Globus pallidus (tissue), 1 donor: ENCODE results near the gene ADH1B.
"Not testable (repeated sequence)": the region's sequence is repeated elsewhere in the genome, so short reads cannot be mapped to it uniquely, and the experiment has no call there.

ENCODE experiments used
- DNase-seq: peaks from one replicate; pipeline ENCODE4 v3.0.0-alpha.2; 2015; ENCODE audit warnings: low spot score

Gene ADH1B

GRCh38 chr4:99321241-99322191 lies at the start of gene ADH1B:
ADH1B (minus strand) TSS chr4:99321401; CDS start chr4:99321331, 70 bp downstream.
- no peak for DNase-seq

GRCh38 chr4:99367817-99368216 lies 46.6 kb upstream of the ADH1B start:
- DNase-seq = not testable (repeated sequence)

- DNase-seq = no peak
Measured at GRCh38 chr4:99366491-99366890, 45.3 kb upstream of the ADH1B start.

GRCh38 chr4:99362768-99363167 lies 41.6 kb upstream of the ADH1B start:
- DNase-seq = no peak

GRCh38 chr4:99361899-99362275 lies 40.7 kb upstream of the ADH1B start:
- DNase-seq = no peak

- no peak for DNase-seq
Measured at GRCh38 chr4:99361268-99361898, 40.2 kb upstream of the ADH1B start.

DNA sequence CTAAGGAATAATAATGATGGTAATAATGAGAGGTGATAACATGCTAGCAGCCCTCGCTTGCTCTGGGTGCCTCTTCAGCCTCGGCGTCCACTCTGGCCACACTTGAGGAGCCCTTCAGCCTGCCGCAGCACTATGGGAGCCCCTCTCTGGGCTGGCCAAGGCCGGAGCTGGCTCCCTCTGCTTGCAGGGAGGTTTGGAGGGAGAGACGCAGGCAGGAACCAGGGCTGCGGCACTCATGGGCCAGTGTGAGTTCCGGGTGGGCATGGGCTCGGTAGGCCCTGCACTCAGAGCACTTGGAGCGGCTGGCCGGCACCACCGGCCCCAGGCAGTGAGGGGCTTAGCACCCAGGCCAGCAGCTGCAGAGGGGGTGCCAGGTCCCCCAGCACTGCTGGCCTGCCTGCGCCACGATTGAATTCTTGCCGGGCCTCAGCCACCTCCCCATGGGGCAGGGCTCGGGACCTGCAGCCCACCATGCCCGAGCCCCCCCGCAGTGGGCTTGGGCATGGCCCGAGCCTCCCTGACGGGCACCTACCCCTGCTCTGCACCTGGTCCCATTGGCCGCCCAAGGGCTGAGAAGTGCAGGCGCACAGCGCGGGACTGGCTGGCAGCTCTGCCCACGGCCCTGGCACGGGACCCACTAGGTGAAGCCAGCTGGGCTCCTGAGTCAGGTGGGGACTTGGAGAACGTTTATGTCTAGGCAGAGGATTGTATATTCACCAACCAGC lies 38.4 kb upstream of the ADH1B start:
- DNase-seq = no peak

GRCh38 chr4:99357948-99358347 lies 36.7 kb upstream of the ADH1B start:
- no peak for DNase-seq

- DNase-seq = no peak
Measured at GRCh38 chr4:99356992-99357391, 35.8 kb upstream of the ADH1B start.

- not testable (repeated sequence) for DNase-seq
Measured at GRCh38 chr4:99356149-99356548, 34.9 kb upstream of the ADH1B start.

DNA sequence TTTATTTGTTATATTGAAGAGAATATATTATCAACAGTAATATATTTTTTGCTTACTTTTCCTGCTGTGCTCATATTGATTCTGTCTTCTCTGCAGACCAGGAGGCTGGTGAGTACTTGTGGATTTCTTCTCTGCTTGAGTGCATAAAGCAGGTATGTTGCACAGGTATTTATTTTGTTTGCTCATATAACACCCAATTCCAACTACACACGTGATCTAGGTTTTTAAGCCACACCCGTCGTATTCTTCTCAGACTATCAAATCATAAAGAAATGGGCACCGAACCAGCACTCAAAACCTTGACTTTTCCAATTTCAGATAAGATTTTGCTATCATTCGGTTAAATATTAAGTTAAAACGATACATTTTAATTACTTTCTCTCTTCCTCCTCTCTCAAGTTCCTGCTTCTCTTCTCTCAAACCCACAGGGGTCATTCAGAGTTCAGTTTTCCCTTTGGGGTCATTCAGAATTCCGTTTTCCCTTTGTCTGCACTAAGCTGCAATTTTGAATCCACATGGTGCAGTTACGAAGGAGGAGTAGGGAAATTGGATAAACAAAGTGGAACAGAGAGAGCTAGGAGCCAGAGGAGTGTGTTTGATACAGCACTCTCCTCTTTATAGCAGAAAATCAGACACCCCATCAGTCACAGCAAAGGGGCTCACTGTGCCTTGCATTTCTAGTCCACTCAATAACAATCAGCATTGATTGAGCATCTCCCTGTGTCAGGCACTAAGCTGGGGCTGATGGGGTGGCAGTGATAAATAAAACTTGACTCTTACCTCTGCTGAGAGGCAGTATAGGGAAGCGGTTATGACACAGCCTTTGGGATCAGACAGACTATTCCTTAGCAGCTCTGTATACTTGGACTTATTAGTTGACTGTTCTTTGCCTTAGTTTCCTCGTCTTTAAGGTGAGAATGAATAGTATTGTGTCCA lies 31.7 kb upstream of the ADH1B start, which contains the start of gene ADH1C:
TSS of gene ADH1C (minus strand) at position 145 of the 936 bp plus-strand sequence. CDS start at position 74, 71 bp downstream.
- DNase-seq = no peak

DNA sequence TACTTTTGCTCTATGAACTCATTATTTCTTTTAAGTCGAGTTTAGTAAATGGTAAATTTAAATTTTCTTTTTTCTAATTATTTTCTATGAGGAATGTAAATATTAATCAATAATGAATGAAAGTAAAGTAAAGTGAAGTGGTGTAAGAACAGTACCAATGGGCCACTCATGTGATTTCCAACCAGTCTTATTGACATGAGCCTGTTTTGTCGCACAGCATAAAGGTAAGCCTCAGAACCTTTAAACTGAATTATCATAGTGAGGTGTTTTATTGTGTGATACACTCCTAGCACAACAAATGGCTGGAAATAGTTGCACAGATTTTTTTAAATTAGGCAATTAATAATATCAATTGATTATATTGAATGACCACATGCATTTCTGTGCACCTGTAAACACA lies 30.3 kb upstream of the ADH1B start:
- no peak for DNase-seq

- DNase-seq = no peak
Measured at GRCh38 chr4:99349338-99349737, 28.1 kb upstream of the ADH1B start.

DNA sequence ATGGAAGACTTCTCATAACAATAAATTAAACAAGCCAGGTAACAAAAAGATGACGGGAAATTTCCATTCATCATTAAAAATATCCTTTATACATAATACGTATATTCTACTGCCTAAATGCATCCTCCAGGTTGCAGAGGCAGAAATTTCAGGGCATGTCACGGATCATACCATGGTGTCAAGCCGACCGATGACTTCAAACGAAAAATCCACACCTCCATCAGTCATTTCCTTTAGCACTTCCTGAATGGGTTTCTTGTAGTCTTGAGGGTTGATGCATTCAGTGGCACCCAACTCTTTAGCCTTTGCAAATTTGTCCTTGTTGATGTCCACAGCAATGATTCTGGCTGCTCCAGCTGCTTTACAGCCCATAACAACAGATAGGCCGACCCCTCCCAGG lies 21.4 kb upstream of the ADH1B start:
- DNase-seq = not testable (repeated sequence)

GRCh38 chr4:99341426-99341825 lies 20.2 kb upstream of the ADH1B start:
- no peak for DNase-seq

GRCh38 chr4:99339172-99339571 lies 18.0 kb upstream of the ADH1B start:
- no peak for DNase-seq

DNA sequence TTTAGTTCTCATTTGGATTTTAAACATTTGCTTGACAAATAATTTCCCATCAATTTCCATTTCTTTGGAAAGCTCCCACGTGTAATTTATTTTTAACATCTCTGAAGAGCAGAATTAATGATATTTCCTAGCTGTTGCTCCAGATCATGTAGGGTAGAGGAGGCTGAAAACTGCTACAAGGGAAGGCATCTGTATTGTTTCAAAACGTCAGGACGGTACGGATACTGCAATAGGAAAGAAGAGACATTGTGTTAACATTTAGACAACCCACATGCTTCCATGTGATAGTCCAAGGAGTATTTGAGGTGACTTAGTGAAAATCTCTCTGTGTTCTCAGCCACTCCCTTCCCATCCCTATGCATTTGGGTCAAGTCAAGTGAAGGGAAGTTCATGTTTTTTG lies 15.4 kb upstream of the ADH1B start:
- no peak for DNase-seq

- no peak for DNase-seq
Measured at GRCh38 chr4:99334880-99335279, 13.7 kb upstream of the ADH1B start.

DNA sequence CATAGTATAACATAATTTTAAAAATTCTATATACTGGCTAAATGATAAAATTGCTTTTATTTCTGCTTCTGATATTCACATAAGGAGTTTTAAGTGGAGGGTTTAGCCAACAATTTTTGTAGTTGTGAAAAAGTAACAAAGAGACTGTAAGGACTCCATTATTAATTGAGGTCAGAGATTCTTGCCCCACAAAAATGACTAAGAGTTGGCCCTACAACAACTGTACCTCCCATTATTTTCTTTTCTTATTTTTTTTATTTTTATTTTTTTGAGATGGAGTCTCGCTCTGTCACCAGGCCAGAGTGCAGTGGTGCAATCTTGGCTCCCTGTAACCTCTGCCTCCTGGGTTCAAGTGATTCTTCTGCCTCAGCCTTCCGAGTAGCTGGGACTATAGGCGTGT lies 9.4 kb upstream of the ADH1B start:
- DNase-seq = no peak

GRCh38 chr4:99329876-99330275 lies 8.7 kb upstream of the ADH1B start:
- no peak for DNase-seq

GRCh38 chr4:99324979-99325378 lies 3.8 kb upstream of the ADH1B start:
- peak; percentile 18 for DNase-seq
